Activated CD8-positive, alpha-beta T cell treated with anti-CD3 and anti-CD28 coated beads, Interleukin-2, amount 10 ng/mL, durations not matched to agents 7 days and 5 days (primary cell): Measurements from ENCODE around the gene SPINK8. TPM values are rescaled to one million over a fixed set of nuclear protein-coding genes. Genes with fewer than 3 reads are reported as not detected.
"Not testable (repeated sequence)": the region's sequence is repeated elsewhere in the genome, so short reads cannot be mapped to it uniquely, and the experiment has no call there.

Experiments used
- ATAC-seq: fragments of 150-1000 bp; cut with Tn5 transposase; one replicate; pipeline ENCODE4 v1.10.0; 2021; ENCODE audit warnings: moderate library complexity
- CTCF ChIA-PET: fragments of 350-600 bp; sonication (Branson Sonifier 250); formaldehyde crosslinking; loops from one replicate; lab custom pipeline; 2021; ENCODE audit warnings: antibody characterized with exemption; lab: Charles Lee
- POLR2A ChIA-PET: fragments of 350-600 bp; sonication (Branson Sonifier 250); formaldehyde crosslinking; loops from one replicate; lab custom pipeline; 2021; ENCODE audit warnings: antibody characterized with exemption; lab: Charles Lee
- DNase-seq: peaks from one replicate; pipeline ENCODE4 v3.0.0-alpha.2; 2020
- H3K27ac Mint-ChIP-seq: one replicate; pipeline ENCODE4 v1.8.0; 2021; ENCODE audit warnings: mild to moderate bottlenecking, mixed read lengths
- H3K27me3 Mint-ChIP-seq: one replicate; pipeline ENCODE4 v1.8.0; 2021; ENCODE audit warnings: low read depth, mixed read lengths
- H3K36me3 Mint-ChIP-seq: one replicate; pipeline ENCODE4 v1.8.0; 2021; ENCODE audit warnings: low read depth, mixed read lengths
- H3K4me1 Mint-ChIP-seq: one replicate; pipeline ENCODE4 v1.8.0; 2021; ENCODE audit warnings: low read depth, mixed read lengths
- H3K4me3 Mint-ChIP-seq: one replicate; pipeline ENCODE4 v1.8.0; 2021; ENCODE audit warnings: mild to moderate bottlenecking, mixed read lengths
- H3K9me3 Mint-ChIP-seq: one replicate; pipeline ENCODE4 v1.8.0; 2022; ENCODE audit warnings: mixed read lengths; ENCODE audit not compliant: insufficient read depth
- total RNA-seq, 2 experiments: library from RNA; stranded (reverse); gene quantifications; one replicate each; pipeline ENCODE4 v1.2.3, GENCODE V29; 2021

SPINK8 gene
- not detected for total RNA-seq

DNA sequence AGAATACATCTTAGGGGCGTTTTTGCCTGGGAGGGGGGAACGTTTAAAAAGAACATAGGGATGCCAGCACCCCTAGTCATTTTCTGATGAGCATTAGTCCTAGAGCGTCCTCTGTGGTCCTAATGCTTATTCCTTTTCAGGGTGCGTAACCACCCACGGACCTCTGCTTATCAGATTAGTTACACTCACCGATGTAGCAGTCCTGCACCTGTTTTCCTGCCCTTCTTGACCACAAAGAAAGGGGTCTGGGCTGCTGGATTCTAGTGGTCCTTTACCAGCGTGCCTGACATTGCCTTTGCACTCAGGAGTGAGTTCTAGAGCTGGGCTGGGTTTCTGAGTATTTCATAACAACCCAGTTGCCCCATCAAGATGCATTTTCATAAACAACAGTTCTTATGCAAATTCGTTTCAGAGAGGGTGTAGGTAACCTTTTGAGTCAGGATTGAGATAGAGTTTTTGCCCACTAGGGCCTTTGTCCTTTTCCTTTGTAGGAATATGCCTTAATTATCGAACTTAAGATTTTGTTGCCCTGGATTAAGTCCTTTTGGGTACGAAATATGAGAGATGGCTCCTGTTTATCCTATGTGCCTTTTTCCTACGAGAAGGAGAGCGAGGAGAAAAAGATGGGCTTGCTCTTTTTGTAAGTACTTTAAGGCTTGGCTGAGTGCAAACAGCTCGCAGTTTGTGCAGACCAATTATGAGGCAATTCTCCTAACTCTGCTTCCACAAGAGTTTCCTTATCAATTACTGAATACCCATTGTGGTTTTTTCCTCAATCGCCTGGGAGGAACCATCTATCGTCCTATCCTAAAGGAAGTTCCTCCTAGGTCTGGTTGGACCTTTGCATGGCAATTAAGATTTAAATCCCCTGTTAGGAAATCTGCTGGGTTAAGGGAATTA, at the start of gene SPINK8:
Gene SPINK8 (minus strand): TSS at position 316 of the 900 bp plus-strand sequence. CDS start 5,320 bp downstream, outside the sequence.
- ATAC-seq, H3K4me3 Mint-ChIP-seq, H3K4me1 Mint-ChIP-seq: not testable (repeated sequence)

DNA sequence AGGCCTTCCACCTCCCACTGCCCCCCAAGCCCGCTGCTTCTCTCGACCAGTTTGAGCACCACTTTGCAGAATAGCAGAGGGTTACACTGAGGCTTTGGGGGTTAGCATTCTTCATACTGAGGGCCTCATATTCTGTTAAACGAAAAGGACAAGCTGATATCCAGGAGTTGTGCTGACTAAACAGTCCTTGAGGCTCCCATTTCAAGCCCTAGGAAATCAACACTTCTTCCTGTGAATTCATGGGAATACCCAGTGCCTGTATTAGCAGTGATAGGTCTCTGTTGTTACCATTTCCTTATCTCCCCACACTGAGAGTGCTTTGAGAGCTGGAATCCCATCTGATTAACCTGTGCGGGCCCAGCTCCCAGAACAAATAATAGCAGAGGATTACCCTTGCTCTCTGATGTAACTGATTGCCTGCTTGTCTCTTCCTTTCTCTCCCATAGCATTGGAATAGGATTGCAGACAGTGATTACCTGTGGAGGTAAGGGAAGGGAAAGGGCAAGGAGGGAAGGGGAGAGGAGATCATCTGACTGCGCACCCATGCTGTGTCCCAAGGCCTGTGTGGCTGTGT, 39.5 kb upstream of the SPINK8 start:
- POLR2A ChIA-PET = no interaction called here
- H3K27me3 Mint-ChIP-seq = peaks cover 5% of the 10 kb centered on the region
- no peaks in the 10 kb centered on the region for H3K36me3 Mint-ChIP-seq
- H3K27ac Mint-ChIP-seq = no peak overlapping the region
- CTCF ChIA-PET = interaction anchor here (1.5 kb wide), 1 partner anchor 28 kb away, joined by 4 read pairs; no protein-coding TSS in a partner anchor
- H3K4me3 Mint-ChIP-seq = no peak overlapping the region
- DNase-seq (no peak), ATAC-seq (no peak)
- H3K9me3 Mint-ChIP-seq = no peaks in the 10 kb centered on the region
- no peaks in the 10 kb centered on the region for H3K4me1 Mint-ChIP-seq

More for the DNA sequence above, at the start of gene SPINK8:
- H3K27ac Mint-ChIP-seq, DNase-seq, H3K36me3 Mint-ChIP-seq, POLR2A ChIA-PET, CTCF ChIA-PET, H3K9me3 Mint-ChIP-seq: not testable (repeated sequence)
- peaks cover 23% of the 10 kb centered on the region for H3K27me3 Mint-ChIP-seq

DNA sequence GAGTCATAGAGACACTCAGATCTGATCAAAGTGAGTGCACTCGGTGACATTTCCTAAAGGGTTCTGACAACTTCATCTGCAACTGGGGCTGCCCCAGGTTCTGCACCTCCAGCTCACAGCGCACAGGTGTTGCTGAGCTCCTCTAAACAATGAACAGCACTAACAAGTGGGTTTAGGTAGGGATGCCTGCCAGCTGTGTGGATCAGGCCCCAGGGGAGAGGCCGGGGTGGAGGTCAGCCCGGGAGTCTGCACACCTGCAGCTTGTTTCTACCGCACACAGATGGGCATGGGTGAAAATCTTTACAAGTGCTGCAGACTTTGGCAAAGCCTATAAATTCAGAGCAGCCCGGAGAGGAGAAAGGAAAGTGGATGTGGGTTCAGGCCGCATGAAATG, 38.9 kb upstream of the SPINK8 start:
- peaks cover 3% of the 10 kb centered on the region for H3K27me3 Mint-ChIP-seq
- H3K27ac Mint-ChIP-seq = no peak overlapping the region
- H3K4me1 Mint-ChIP-seq = no peaks in the 10 kb centered on the region
- no peak for ATAC-seq
- ChIA-PET POLR2A (no interaction called here), CTCF (interaction anchor here (1.5 kb wide), 1 partner anchor 28 kb away, joined by 4 read pairs; no protein-coding TSS in a partner anchor)
- H3K9me3 Mint-ChIP-seq = no peaks in the 10 kb centered on the region
- no peaks in the 10 kb centered on the region for H3K36me3 Mint-ChIP-seq
- no peak for DNase-seq
- no peak overlapping the region for H3K4me3 Mint-ChIP-seq

DNA sequence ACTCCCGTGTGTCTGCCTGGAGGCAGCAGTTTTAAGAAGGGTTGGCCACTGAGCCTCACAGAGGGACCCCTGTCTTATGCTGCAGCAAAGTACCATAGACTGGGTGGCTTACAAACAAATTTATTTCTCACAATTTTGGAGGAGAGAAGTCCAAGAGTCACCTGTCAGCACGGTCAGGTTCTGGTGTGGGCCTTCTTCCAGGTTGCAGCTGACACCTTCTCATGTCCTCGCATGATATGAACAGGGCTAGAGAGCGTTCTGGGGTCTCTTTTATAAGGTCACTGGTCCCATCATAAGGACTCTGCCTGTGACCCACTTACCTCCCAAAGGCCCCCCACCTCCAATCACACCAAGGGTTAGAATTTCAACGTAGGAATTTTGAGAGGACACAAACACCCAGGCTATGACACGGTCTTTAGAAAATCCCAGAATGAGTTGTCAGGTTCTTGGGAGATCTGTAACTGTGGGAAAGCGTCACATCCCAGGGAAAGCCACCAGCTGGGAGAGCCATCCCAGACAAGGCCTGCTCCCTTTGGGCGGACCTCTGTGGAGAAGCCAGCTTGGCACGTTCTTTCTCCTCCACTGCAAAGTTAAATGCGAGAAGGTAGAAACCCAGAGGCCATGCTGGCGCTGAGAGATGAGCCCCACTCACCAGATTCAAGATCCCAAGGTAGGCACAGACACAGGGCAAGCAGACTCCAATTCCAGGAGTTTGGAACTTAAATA, 38.4 kb upstream of the SPINK8 start, which contains the start of gene FBXW12:
Gene FBXW12 (plus strand): TSS at position 569 of the 726 bp plus-strand sequence. CDS start 549 bp downstream, outside the sequence.
- no peaks in the 10 kb centered on the region for H3K9me3 Mint-ChIP-seq
- ChIA-PET POLR2A (no interaction called here), CTCF (interaction anchor here (1.5 kb wide), 1 partner anchor 29 kb away, joined by 4 read pairs; no protein-coding TSS in a partner anchor)
- no peak within 1 kb of the TSS for H3K27ac Mint-ChIP-seq
- no peaks in the 10 kb centered on the region for H3K4me1 Mint-ChIP-seq
- no peaks in the 10 kb centered on the region for H3K36me3 Mint-ChIP-seq
- H3K27me3 Mint-ChIP-seq = peaks cover 2% of the 10 kb centered on the region
- ATAC-seq (no peak), DNase-seq (no peak)
- no peak within 1 kb of the TSS for H3K4me3 Mint-ChIP-seq

DNA sequence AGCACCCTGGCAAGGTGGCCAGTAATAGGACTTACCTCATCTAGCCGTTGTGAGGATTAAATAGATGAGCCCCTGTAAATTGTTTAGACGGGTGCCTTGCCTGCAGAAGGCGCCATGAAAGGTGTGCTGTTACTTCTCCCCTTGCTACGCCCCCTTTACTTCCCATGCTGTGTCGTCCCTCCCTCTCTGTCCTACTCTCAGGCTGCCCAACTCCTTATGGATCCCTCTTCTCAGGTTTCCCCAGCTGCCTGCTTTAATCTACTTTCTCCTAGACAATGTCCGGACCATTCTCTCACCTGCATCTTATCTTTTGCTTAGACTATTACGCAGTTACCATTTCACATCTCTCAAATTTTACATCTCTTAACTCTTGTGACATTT, 36.9 kb upstream of the SPINK8 start:
- H3K27ac Mint-ChIP-seq = no peak overlapping the region
- CTCF ChIA-PET = interaction anchor here (1.6 kb wide), 1 partner anchor 66 kb away, joined by 3 read pairs; no protein-coding TSS in a partner anchor
- no peak for DNase-seq

DNA sequence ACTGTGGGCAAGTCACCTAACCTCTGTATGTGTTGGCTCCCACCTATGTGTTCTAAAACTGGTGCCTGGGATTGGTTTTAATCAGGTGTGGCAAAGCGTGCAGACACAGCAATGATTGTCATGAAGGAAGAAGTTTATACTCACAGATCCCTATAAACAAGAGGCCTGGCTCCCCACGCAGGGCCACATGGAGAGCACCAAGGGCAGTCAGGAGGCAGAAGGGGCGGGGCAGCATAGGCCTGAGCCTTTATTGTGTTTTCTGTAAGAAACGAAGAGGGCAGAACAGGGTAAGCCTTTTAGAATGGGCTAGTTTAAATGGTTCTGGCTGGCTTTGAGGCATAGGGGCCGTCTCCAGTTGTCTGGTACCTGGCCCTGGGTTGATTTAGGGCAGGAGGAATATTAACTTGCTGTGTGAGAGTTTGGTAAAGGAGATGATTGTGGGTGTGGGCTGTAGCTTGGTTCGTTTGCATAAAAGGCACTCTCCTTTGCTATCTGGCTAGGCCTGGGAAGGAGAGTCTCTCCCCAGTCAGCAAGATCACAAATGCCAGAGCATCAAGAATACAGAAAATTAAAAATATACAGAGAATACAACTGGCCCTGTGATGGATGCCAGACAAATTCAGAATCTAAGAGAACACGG, 36.4 kb upstream of the SPINK8 start:
- ATAC-seq (no peak), DNase-seq (no peak)
- H3K4me3 Mint-ChIP-seq = no peak overlapping the region
- H3K27me3 Mint-ChIP-seq = peaks cover 9% of the 10 kb centered on the region
- H3K27ac Mint-ChIP-seq = no peak overlapping the region
- H3K9me3 Mint-ChIP-seq = no peaks in the 10 kb centered on the region
- no peaks in the 10 kb centered on the region for H3K4me1 Mint-ChIP-seq
- CTCF ChIA-PET = interaction anchor here (1.6 kb wide), 1 partner anchor 66 kb away, joined by 3 read pairs; no protein-coding TSS in a partner anchor
- POLR2A ChIA-PET = no interaction called here
- no peaks in the 10 kb centered on the region for H3K36me3 Mint-ChIP-seq

More for the DNA sequence above, 36.9 kb upstream of the SPINK8 start:
- no peaks in the 10 kb centered on the region for H3K36me3 Mint-ChIP-seq
- no peak for ATAC-seq
- no peaks in the 10 kb centered on the region for H3K9me3 Mint-ChIP-seq
- H3K4me3 Mint-ChIP-seq = no peak overlapping the region
- H3K4me1 Mint-ChIP-seq = no peaks in the 10 kb centered on the region
- POLR2A ChIA-PET = no interaction called here
- H3K27me3 Mint-ChIP-seq = peaks cover 6% of the 10 kb centered on the region

DNA sequence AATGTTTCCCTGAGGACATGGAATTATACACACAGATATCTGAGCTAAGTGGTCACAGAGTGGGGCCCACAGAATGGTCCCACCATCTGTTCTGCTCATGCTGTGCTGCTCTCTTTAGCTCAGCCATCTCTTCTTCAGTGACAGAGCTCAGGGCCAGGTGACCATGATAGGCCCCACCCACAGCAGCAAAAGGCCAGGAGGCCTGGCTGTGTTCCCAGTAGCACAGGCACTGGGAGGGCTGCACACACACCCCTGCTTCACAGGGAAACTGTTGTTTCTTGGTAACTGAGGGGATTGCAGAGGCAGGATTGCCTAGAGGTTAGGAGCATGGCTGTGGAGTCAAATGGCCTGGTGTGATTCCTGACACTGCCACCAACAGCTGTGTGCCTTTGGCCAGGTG, 33.7 kb upstream of the SPINK8 start:
- CTCF ChIA-PET = interaction anchor here (0.6 kb wide), 1 partner anchor 69 kb away, joined by 3 read pairs; no protein-coding TSS in a partner anchor
- Mint-ChIP-seq H3K9me3 (peaks cover 3% of the 10 kb centered on the region), H3K4me1 (no peaks in the 10 kb centered on the region), H3K36me3 (no peaks in the 10 kb centered on the region), H3K4me3 (no peak overlapping the region), H3K27ac (no peak overlapping the region), H3K27me3 (peaks cover 10% of the 10 kb centered on the region)
- POLR2A ChIA-PET = no interaction called here
- DNase-seq = no peak
- ATAC-seq = no peak

DNA sequence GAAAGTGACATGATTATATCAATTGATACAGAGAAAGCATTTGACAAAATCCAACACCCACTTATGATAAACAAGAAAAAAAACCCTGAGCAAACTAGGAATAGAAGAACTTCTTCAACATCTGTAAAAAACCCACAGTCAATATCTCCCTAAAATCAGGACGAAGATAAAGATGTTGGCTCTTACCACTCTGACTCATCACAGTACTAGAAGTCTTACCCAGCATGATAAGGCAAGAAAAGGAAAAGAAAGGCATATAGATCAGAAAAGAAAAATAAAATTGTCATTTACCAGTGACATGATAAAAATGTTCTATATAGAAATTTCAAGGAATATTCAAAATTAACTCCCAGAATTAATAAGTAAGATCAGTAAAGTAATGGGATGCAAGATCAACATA, 31.4 kb upstream of the SPINK8 start:
- Mint-ChIP-seq H3K27ac (no peak overlapping the region), H3K36me3 (no peaks in the 10 kb centered on the region), H3K27me3 (peaks cover 21% of the 10 kb centered on the region), H3K4me3 (no peak overlapping the region), H3K9me3 (peaks cover 9% of the 10 kb centered on the region), H3K4me1 (no peaks in the 10 kb centered on the region)
- DNase-seq (no peak), ATAC-seq (no peak)
- ChIA-PET POLR2A (no interaction called here), CTCF (no interaction called here)

DNA sequence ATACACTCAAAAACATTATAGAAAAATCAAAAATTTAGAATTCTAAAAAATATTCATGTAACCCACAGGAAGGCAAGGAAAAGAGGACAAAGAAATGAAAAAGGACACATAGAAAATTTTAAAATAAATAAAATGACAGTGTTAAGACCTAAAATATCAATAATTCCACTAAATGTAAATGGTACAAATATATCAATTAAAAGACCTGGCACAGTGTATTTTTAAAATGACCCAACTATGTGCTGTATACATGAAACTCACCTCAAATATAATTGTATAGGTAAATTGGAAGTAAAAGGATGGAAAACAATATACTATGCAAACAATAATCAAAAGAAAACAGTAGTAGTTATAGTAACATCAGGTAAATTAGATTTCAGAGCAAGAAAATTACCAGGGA, 28.5 kb upstream of the SPINK8 start:
- no peak for ATAC-seq
- Mint-ChIP-seq H3K27me3 (peaks cover 26% of the 10 kb centered on the region), H3K4me1 (no peaks in the 10 kb centered on the region), H3K9me3 (peaks cover 12% of the 10 kb centered on the region), H3K36me3 (no peaks in the 10 kb centered on the region), H3K27ac (no peak overlapping the region), H3K4me3 (no peak overlapping the region)
- CTCF ChIA-PET = no interaction called here
- POLR2A ChIA-PET = no interaction called here
- no peak for DNase-seq

DNA sequence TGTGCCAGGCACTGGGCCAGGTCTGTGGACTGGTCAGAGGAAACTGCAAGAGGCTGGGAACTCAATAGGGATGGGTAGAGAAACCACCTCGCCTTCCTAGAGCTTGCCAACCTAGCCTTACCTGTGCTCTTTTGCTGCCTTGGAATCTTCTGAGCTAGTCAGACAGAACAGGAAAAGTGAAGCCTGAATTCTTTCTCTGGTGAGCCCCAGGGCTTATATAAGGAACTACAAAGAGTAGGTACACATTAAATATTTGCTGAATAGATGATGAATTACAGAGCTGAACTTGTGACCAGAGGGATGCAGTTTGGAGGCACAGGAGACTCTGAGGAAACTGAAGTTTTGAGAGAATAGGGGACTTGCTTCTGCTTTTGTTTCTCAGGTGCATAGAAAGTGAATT, 23.0 kb upstream of the SPINK8 start:
- Mint-ChIP-seq H3K36me3 (no peaks in the 10 kb centered on the region), H3K9me3 (peaks cover 9% of the 10 kb centered on the region), H3K4me1 (no peaks in the 10 kb centered on the region), H3K27ac (no peak overlapping the region), H3K4me3 (no peak overlapping the region), H3K27me3 (peaks cover 34% of the 10 kb centered on the region)
- ATAC-seq = no peak
- ChIA-PET CTCF (interaction anchor here (1.1 to 1.3 kb wide), 2 partner anchors 80 to 83 kb away, joined by 3 read pairs; partner anchors contain the start of genes CCDC51 and TMA7), POLR2A (no interaction called here)
- DNase-seq = no peak

DNA sequence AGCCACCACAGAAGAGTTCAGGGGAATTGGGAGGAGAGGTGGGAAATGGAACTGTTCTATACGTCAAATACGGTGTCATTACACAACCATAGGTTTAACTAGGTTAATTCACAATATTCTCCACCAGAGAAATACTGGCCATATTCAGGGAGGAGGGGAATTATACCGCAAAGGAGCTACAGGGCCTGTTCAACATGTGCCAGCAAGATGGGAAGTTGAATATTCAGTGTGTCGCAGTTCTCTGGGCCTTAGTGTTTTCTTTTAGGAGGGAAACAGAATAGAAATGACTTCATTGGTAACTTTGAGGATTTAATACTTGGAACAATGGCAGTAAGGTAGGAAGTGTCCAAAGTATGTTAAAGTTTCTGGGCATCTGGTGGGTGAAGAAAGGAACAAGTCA, 20.5 kb upstream of the SPINK8 start:
- no peaks in the 10 kb centered on the region for H3K4me1 Mint-ChIP-seq
- DNase-seq (no peak), ATAC-seq (no peak)
- H3K27ac Mint-ChIP-seq = no peak overlapping the region
- ChIA-PET CTCF (interaction anchor here (1.5 kb wide), 1 partner anchor 47 kb away, joined by 3 read pairs; no protein-coding TSS in a partner anchor), POLR2A (no interaction called here)
- no peak overlapping the region for H3K4me3 Mint-ChIP-seq
- no peaks in the 10 kb centered on the region for H3K36me3 Mint-ChIP-seq
- H3K9me3 Mint-ChIP-seq = no peaks in the 10 kb centered on the region
- peaks cover 25% of the 10 kb centered on the region for H3K27me3 Mint-ChIP-seq
